Breast epithelium (tissue), 3 donors: ENCODE results near the gene KCNK4.

Source experiments
- POLR2A ChIP-seq: fragments of 450-650 bp; IDR thresholded peaks from one replicate; pipeline ENCODE4 v1.6.1; 2016; ENCODE audit warnings: antibody characterized with exemption, mild to moderate bottlenecking, moderate library complexity
- POLR2AphosphoS5 ChIP-seq, 3 donors: sonication (generic); formaldehyde crosslinking; IDR thresholded peaks; one replicate each; pipeline ENCODE4 v1.6.1; 2017; ENCODE audit warnings: antibody characterized with exemption in 3 of 3
- TF ChIP-seq, protein P1 (sequence below), 3 donors: fragments of 450-650 bp; IDR thresholded peaks; one replicate each; pipeline ENCODE4 v1.5.1; 2016 to 2017; ENCODE audit warnings: antibody characterized with exemption in 3 of 3, mild to moderate bottlenecking in 3 of 3, moderate library complexity in 3 of 3

DNA sequence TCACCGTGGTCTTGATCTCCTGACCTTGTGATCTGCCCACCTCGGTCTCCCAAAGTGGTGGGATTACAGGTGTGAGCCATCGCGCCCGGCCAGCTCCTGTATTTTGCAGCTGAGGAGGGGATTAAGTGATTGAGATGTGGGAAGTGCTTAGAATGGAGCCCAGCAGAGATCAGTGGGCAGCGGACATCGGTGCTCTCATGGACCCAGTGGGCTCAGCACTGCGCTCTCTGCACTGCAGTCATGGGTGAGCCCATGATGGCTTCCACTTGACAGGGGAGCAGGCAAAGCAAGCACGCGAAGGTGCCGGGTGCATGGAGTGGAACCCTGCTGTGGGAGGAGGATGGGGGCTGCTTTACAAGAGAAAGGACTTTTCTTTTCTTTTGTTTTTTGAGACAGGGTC is 39.8 kb downstream of the KCNK4 start:
- TF ChIP-seq, protein P1, sequence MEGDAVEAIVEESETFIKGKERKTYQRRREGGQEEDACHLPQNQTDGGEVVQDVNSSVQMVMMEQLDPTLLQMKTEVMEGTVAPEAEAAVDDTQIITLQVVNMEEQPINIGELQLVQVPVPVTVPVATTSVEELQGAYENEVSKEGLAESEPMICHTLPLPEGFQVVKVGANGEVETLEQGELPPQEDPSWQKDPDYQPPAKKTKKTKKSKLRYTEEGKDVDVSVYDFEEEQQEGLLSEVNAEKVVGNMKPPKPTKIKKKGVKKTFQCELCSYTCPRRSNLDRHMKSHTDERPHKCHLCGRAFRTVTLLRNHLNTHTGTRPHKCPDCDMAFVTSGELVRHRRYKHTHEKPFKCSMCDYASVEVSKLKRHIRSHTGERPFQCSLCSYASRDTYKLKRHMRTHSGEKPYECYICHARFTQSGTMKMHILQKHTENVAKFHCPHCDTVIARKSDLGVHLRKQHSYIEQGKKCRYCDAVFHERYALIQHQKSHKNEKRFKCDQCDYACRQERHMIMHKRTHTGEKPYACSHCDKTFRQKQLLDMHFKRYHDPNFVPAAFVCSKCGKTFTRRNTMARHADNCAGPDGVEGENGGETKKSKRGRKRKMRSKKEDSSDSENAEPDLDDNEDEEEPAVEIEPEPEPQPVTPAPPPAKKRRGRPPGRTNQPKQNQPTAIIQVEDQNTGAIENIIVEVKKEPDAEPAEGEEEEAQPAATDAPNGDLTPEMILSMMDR (IDR thresholded peaks at IDR 0.05) = no peak
- TF ChIP-seq POLR2A (no peak), POLR2AphosphoS5 (IDR thresholded peaks at IDR 0.05) (no peak)
